ENCODE measurements around the gene CD44.

CD44 gene

DNA sequence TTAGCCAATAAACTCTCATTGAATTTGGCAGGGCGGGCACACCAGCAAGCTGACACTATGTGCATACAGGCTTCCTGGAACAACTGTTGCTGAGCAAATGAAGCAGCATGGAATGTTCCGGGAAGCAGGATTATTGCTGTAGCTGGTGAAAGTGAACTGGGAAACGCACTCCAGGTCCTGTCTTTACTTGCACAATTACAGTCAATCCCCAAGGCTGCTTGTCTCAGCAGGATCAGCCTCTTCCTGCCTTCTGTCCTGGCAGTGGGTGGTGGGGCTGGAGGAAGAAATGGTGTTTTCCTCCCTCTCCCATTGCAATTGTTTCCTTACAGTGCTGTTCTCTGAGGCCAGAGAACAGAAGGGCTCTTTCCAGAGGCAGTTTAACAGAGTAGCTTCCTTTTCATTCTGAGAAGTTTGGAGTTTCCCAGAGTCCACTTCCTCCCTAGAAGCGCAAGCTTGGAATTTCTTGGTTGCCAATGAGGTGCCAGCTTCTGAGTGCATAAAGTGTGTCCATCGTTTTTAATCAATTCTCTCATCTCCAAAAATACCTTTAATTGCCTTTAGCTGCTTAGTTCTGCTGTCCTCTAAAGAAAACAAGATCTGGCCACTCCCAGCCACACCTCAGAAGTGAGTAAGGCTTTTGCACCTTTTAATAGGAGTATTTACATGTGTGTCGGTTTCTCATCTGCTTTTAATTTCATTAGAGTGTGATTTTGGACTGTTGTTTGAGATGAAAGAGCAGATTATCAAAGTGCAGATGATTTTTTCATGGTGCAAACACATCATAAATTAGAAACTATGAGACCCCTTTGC, 19.9 kb downstream of the CD44 start:
- no peak for DNase-seq (ENCODE audit: low read depth in 3 of 3)

- no peak for DNase-seq (ENCODE audit: low read depth in 3 of 3)
Observed at GRCh38 chr11:35160246-35160824, 21.4 kb downstream of the CD44 start.

DNA sequence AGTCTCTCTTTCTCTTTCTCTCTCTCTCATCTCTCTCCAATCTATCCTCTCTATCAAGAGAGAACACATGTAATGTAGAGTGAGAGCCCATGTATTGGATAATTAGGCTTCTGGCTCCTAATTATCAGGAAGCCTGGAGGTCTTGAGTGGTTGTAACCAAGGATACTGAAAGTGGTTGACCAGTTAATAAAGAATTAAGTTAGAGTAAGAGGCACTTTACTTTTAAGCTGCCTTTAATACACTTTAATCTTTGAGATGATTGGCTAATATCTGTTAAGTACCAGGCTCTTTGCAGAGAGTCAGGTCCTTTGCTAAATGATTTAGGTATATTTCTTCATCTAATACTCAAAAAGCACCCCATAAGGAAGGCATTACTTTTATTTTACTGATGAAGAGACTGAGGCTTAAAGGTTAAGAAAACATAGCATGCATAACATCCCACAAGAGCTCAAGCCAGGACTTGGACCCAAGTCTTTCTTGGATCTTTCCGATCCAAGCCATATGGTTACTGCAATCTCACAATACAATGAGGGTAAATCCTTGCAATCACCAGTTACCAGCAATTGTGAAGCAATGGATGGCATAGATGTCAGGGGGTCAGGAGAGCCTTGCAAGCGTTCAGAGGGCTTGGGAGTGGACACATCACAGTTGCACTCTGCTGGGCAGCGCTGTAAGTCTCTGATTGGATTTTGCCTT, 22.1 kb downstream of the CD44 start:
- DNase-seq (ENCODE audit: low read depth in 3 of 3): no peak

DNA sequence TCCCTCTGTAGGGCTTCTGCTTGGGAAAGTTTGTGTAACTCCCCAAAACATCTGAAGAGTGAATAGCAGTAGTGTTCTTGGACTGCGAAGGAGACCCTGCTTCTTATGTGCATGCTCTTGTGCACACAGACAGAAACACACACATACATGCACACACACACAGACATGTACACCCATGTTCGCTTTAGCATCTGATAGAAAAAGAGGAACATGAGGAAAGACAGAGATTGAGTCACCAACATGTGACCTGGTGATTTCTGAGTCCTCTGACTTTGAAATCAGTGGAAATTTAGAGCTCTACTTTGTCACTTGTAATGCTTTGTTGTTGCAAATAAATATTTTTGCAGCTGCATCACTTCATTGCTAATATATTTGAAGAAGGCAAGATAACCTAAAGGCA, 23.8 kb downstream of the CD44 start:
- DNase-seq (ENCODE audit: low read depth in 3 of 3): no peak

GRCh38 chr11:35163209-35163608, 24.2 kb downstream of the CD44 start:
- DNase-seq (ENCODE audit: low read depth in 3 of 3): no peak

- no peak for DNase-seq (ENCODE audit: low read depth in 3 of 3)
Observed at GRCh38 chr11:35163702-35164496, 24.9 kb downstream of the CD44 start.

GRCh38 chr11:35165030-35165422, 26.1 kb downstream of the CD44 start:
- DNase-seq (ENCODE audit: low read depth in 3 of 3): no peak

DNA sequence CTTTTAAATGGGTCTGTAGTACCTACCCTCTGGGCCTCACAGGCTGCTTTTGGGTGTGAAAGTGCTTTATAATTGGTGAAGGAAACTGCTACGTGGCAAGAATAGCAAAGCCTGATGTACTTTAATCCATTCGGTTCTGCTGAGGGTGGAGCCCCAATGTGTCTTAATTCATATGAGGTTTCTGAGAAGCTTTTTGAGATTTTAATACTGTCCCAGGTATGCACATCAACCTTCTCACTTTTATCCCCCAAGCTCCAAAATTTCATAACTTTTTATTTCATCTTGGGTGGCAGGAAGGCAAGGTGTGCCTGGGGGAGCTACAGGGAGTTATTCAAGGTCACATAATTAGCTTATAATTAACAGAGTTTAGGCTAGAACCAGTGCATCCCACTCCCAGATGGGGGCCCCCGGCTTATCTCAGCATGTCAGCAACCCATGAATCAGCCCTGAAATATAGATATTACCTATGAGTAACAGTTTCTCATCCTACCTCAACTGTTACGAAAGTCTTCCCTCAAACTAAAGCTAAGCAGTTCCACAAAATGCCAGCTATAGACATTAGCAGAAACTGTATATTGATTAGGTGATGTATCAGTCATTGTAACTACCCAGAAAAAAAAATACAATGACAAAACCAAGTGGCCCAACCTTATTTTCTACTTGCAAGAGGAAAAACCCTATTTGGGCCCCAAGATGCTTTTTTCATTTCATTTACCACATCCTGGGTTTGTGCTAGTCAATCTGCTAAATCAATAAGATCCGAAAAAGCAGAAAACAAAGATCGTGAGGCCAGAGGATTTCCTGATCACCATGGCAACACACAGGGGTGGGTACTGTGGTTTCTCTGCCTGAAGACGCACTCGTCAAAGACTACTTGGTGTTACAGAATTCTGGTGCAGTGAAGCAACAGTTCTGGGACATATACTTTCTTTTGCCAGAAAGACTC, 26.7 kb downstream of the CD44 start:
- DNase-seq (ENCODE audit: low read depth in 3 of 3): peak in 2 of 3 experiments; percentile 51 to 70

DNA sequence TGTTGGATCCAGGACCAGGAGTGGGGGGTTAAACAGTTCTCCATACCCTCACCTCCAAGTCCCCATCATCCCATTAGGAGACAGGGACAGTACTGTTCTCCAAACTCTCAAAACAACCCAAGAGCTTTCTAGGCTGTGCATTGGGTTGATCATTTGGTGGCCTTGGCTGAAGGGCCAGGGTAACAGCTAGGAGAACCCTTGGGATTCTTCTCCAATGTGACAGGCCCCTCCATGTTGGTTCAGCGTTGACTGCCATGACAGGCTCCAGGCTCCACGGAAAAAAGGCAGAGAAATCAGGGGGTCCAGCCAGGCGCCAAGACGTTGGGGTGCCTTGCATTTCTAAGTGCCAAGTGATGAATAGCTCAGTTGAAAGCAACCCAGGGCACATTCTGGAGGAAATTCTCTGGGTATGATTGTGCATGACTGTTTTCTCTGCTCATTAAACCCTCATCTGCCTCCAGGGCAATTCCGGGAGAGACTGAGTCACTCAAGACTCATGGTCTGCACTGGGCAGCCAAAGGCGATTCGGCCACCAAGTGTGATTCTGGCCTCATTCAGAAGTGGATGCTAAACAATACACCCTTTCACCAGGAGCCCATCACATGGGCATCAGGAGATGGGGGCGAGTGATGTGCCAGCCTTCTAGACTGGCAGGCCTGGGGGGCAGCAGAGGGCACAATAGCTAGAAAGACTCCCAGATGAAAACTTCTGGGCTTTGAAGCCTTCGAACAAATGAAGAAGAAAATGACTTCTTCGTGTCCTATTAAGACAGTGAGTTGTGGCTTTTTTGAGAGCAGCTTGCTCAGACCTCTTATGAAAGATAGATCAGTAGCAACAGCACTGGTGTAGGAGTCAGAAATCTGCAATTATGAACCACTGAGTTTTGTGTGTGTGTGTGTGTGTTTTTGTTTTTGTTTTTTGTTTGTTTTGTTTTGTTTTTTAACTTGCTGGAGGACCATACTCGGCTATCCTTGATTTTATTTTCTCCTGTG, 27.7 kb downstream of the CD44 start:
- DNase-seq (ENCODE audit: low read depth in 3 of 3): no peak

- no peak for DNase-seq (ENCODE audit: low read depth in 3 of 3)
Observed at GRCh38 chr11:35167426-35167954, 28.5 kb downstream of the CD44 start.

GRCh38 chr11:35168671-35169070, 29.7 kb downstream of the CD44 start:
- no peak for DNase-seq (ENCODE audit: low read depth in 3 of 3)

DNA sequence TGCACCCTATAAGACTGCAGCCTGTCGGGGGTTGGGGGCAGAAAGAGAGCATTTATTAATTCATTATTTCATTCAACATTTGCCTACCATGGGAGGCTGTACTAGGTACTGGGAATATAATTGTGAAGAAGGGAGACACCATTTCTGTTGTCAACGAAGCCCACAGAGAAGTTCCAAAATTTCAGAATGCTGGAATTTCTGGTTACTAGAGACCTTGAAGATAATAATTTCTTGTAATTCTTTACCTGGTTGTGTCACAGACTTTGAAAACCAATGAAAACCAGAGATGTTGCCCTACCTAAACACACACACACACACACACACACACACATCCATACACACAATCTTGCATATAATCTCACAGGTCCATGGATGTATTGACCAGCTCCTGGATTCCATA, 30.1 kb downstream of the CD44 start:
- DNase-seq (ENCODE audit: low read depth in 3 of 3): no peak

DNA sequence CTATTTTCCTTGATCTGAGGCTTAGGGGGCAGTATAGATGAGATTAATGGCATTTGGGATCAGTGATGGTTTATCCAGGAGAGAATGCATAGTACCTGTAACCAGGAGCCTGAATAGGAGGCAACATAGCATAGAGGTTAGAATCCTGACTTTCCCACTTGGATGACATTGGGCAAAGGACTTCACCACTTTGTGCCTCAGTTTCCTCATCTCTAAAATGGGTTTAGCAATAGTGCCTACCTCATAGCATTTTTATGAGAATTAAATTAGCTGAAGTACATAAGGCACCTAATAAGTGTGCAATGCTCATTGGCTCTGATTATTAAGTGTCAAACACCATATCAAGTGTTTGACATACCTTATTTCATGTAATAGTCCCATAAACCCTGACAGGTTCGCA, 30.8 kb downstream of the CD44 start:
- no peak for DNase-seq (ENCODE audit: low read depth in 3 of 3)

DNA sequence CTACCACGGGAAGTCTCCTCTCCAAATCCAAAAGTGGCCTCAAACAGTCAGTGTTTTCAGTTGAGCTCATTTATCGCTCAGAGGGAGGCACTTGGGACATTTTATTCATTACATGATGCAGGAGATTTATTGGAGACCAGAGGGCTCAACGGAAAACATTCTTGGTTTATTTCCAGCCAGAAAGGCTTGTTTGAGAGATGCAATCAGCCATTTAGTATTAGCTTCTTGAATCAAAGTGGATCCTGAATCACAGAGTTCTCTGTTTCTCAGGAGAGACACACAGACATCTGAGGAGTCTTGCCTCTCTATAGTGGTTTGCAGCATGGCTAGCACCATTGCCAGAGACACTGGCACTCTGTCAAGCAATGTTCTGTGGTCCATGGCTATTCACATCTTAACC, 31.5 kb downstream of the CD44 start:
- no peak for DNase-seq (ENCODE audit: low read depth in 3 of 3)

DNA sequence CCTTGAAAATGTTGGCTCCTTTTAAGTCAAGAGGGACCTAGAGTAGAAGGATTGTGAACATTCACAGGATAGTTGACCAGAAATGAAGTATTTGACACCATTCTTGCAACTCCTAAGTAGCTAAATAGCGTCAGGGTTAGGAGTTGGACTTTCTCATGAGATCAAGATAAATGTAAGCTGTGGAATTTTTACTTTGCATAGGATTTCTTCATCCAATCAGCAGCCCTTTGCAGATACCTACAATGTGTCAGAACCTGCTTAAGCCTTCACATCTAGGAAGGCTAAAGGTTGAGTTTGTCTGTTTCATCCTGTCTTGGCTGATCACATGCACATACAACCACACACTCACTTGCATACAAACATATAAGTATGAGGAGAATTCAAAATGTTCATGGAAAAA, 32.3 kb downstream of the CD44 start:
- no peak for DNase-seq (ENCODE audit: low read depth in 3 of 3)

- DNase-seq (ENCODE audit: low read depth in 3 of 3): no peak
Observed at GRCh38 chr11:35173011-35173511, 34.1 kb downstream of the CD44 start.

DNA sequence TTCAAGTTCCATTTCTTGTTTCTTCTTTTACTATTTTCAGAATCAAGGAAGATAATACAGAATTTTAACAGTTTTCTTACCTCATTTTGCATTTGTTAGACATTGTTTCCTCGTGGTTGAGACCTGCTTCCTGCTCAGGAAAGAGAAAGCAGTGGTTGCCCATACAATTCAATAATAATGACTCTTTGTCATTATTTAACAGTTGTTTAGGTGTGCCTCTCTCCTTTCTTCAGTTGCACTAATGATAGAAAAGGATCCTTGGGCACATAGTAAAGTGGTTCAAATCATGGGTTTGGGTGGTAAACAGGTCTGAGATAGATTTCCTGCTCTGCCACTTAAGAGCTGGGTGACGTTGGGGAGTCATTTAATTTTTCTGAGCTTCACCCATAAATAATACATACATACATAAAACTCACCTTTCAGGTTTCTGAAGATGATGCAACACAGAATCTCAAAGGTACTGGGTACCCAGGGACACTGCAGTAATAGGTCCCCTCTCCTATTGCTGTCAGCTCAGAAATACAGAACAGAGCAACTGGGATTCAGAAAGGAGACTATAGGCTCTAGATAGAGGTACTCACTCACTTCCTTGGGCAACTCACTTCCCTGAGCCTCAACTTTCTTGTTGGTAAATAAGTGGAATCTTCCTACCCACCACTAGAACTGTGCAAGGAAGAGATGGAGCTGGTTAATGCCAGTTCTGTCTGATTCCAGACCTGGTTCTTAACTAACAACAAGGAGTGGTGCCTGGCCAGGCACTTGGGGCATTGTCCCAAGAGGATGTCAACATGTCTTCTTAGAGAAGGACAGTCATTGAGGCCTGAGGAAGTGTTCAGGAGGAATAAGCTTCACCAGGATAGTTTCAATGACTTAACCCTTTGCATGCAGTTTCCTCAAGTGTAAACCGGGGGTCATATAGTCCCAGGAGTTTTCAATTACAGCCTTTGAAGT, 34.9 kb downstream of the CD44 start:
- DNase-seq (ENCODE audit: low read depth in 3 of 3): no peak

DNA sequence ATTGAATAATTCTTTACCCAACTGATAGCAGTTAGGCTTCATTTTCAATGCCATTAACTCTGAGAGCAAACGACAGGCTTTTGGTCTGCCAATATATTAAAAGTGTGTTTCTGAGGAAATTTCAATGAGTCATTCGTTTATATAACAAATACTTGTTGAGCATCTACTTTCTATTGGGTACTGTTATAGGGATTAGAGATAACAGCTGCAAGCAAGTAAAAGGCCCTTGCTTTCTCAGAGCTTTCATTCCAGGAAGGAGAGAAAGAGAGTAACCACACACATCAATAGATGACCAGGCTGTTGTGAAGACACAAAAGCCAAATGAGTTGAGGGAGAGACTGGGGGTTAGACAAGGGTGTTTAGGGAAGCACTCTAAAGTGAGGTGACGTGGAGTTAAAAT, 35.7 kb downstream of the CD44 start:
- DNase-seq (ENCODE audit: low read depth in 3 of 3): no peak
